Right hindlimb (tissue), 1 donor: ENCODE measurements around the gene ALPI.
"Not testable (repeated sequence)": the region's sequence is repeated elsewhere in the genome, so short reads cannot be mapped to it uniquely, and the experiment has no call there.

Source experiments
- DNase-seq: peaks from one replicate; pipeline ENCODE4 v3.0.0-alpha.2; 2018

ALPI gene

DNA sequence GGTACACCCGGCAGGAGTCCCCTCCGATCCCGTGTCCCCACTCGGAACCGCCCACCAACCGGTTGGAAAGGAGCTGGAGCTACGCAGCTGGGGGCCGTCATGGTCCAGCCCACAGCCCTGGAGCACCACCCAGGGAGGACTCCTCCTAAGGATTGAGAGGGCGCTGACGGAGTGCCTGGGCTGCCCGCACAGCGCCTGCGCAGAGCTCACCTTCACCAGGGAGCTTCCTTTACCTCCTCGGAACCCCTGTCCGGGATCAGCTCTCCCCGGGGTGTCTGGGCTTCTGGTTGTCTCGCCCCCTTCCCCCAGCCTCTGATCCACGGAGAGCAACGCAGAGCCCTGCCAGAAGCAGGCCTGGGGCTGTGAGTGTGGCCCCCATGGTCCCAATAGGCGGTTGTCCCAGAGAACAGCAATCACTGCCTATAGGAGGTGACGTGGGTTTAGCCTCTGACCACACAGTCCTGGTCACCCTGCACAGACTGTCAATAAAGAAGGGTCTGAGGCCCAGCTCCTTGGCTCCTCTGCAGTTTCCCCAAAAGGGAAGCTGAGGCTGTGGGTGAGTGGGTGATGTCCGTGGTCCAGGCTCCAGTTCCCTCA, 34.7 kb upstream of the ALPI start:
- DNase-seq, result no peak

DNA sequence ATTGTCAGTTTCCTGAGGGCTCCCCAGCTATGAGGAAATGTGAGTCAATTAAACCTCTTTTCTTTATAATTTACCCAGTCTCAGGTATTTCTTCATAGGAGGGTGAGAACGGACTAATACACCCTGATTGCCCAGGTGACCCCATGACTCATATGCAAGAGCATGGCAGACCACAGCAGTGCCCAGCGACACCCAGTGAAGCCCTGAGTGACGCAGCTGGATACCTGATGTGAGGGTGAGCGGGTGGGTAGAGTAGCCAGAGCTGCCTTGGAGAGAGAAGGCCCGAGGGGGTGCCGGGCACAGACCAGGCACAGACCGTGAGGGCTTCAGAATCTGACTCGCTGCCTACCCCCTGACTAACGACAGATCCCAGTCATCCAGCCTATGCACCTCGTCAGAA, 33.9 kb upstream of the ALPI start:
- no peak for DNase-seq

DNA sequence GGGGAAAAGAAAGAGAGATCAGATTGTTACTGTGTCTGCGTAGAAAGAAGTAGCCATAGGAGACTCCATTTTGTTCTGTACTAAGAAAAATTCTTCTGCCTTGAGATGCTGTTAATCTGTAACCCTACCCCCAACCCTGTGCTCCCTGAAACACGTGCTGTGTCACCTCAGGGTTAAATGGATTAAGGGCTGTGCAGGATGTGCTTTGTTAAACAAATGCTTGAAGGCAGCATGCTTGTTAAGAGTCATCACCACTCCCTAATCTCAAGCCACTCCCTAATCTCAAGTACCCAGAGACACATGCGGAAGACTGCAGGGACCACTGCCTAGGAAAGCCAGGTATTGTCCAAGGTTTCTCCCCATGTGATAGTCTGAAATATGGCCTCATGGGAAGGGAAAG, 33.0 kb upstream of the ALPI start:
- DNase-seq, result not testable (repeated sequence)

DNA sequence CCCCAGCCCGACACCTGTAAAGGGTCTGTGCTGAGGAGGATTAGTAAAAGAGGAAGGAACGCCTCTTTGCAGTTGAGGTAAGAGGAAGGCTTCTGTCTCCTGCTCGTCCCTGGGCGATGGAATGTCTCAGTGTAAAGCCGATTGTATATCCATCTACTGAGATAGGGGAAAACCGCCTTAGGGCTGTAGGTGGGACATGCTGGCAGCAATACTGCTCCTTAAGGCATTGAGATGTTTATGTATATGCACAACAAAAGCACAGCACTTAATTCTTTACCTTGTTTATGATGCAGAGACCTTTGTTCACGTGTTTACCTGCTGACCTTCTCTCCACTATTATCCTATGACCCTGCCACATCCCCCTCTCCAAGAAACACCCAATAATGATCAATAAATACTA, 32.5 kb upstream of the ALPI start:
- not testable (repeated sequence) for DNase-seq

DNA sequence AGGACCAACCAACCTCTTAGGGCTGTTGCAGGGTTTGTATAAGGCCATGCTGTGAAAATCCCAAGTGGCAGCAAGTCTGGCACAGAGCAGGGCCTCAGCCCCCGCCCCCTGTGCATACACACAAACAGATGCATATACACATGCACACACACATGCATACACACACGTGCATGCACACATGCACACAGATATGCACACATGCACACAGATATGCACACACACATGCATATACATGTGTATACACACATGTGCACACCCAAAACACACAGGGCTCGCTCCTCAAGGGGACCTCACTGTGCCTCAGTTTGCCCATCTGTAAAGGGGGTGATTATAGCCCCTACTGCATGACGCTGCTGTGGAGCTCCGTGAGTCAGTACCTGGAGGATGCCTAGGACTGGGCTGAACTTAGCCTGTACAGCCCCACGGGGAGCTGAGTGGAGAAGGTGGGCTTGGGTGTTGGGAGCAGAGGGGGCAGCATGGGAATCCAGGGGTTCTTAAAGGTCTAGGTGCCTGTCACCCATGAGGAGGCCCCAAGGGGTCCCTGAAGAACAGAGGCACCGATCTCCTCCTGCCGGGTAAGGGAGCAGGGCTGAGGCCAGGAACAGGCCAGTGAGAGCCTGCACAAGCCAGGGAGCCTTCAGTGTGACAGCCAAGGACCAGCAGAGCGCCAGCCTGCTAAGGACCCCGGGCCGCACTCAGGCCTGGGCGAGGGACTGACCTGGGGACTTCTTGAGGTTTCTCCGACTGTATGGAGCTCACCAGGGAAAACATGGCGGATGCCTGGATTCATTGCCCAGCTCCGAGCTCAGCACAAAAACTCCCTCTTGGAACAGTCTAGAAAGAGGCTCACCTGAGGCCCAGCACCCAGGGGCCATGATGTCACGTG, 24.0 kb upstream of the ALPI start:
- DNase-seq, result no peak

DNA sequence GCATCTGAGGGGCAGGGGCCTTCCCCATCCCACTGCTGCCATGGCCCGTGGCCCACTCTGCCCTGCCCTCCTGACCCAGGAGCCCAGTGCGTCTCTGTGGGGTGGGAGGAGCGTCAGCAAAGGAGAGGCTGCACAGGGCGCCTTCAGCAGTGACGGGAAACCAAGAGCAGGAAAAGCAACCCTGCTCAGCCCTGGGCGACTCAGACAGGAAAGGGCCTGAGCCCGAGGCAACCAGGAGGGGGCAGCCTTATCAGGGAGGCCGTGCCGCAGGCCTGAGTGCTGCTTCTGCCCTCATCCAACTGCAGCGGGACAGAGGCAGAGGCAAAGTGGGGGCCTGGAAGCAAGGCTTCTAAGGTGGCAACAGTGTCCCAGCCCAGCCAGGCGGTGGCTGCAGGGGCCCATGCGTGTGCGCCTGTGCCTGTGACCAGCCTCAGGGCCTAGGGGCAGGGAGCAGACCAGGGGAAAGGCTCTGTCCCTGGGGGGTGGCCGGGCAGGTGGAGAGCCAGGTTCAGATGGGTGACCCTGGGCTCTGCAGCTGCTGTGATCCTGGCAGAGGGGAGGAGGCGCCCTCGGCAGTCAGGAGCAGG, 23.3 kb upstream of the ALPI start:
- DNase-seq, result peak; percentile 17

DNA sequence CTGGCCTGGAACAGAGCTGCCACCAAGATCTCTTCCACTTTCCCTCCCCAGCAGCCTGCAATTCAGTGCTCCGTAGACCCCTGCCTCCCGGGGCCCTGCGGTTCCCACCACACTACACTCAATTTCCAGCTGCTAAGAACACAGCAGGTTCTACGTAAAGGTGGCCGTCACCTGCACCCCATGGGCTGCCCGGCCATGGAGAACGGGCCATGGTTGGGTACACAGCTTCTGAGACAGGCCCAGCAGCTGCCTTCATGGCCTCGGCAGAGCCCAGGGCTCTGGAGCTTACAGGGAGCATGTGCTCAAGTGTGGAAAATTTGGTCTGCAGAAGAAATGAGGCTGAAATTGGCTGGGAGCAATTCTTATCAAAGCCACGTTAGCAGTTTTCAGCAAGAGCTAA, 22.3 kb upstream of the ALPI start:
- DNase-seq, result not testable (repeated sequence)

DNA sequence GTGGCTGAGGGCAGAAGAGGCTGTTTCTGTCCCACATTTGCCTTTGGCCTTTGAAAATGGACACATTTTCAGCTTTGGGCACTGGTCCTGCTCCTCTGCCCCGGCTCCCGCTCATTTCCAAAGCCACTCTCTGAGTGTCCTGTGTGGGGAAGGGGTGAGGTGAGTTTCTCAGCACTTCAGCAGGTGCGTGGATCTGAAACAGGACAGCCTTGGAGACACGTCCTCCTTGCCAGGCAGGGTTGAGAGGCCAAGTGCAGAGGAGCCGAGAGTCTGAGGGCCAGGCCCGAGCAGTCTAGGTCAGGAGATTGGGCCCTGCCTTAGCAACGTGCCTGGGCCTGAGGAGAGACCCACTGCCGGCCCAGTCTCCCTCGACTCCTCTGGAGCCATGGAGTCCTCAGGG, 21.9 kb upstream of the ALPI start:
- DNase-seq, result no peak

DNA sequence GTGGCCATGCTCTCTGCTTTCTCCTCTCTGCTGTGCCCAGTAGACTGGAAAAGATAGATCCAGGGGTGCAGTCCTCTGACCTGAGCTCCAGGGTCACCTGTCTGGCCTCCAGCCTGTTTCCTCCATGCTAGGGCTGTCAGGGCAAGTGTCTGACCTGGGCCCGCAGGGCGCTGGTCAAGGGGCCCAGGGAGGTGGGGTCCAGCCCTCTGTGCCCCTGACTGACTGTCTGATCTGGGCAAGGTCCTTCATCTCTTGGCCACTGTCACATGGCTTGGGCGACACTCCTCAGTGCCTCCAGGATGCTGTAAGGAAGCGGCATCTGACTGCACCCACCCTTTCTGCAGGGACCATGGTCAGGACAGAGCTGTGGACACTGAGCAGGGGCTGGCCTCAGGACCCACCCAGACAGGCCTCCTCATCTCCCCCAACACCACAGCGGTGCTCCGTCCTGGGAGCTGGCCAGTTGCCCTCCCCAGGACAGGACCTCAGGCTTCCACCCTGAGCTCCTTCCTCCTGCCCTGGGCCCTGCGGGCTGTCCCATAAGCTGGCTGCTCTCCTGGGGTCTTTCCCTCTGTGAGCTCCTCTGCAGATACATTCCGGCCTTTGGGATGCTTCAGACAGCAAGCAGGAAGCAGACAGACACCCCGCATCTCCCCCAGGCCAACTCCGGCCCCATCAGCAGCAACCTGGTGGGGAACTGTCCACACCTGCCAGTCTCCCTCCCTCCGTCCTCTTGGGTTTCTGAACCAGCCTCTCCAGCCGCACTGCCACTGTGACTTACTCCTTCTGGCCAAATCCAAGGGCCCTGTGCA, 21.2 kb upstream of the ALPI start:
- no peak for DNase-seq

DNA sequence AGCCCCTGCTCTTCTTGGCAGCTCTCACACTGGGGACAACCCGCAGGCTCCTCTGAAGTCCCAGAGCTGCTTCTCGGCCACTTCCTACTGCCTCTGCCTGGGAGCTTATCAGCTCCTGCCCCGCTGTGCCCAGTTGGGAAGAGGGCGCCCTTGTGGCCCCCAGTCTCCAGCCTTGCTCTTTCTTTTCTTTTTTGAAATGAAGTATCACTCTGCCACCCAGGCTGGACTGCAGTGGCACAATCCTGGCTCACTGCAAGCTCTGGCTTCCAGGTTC, 20.6 kb upstream of the ALPI start:
- DNase-seq, result no peak

DNA sequence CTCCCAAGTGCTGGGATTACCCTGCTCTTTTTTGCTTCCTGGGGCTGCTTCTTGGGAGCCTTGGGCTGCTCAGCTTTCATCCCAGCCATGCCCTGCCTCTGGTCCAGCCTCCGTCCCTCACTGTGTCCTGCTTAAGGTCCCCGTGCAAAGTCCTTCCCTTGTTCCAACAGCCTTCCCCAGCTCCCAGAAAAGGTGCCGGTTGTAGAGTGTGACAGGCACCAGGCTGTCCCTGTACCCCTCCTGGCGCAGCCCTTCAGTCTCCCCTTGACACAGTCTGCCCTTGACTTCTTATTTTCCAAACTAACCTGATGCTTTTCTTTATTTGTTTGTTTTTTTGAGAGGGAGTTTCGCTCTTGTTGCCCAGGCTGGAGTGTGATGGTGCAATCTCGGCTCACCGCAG, 20.1 kb upstream of the ALPI start:
- no peak for DNase-seq

DNA sequence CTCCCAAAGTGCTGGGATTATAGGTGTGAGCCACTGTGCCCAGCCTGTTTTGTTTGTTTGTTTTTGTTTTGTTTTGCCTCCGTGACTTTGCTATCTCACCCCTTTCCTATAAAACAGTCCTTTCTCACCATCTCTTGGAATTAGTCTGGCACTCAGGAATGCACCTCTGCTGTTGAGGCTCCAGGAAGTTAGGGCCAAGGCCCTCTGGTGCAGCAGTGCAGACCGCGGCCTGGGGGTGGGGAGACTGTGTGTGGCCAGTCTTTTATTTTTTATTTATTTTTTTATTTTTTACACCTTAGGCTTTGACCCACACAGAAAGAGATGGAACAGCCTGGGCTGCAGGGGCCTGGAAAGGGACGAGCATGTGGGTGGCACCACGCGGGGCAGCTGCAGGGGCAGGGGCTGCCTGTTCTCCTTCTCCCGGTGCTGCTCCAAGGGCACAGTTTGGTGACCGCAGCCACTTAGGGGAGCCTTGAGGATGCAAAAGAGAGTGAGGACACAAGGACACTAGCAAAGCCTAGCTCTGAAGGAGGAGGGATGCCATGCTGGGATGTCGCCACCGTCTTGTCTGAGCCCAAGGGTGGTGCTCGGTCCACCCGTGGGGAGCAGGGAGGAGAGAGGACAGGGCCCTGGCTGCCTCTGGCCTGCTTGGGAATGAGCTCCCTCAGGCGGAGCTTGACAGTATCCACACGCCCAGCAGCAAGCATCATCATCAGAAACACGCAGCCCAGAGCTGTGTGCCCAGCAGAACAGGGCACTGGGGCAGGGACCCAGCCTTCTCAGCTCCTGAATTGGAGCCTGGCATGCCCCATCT, 19.4 kb upstream of the ALPI start:
- DNase-seq, result no peak

DNA sequence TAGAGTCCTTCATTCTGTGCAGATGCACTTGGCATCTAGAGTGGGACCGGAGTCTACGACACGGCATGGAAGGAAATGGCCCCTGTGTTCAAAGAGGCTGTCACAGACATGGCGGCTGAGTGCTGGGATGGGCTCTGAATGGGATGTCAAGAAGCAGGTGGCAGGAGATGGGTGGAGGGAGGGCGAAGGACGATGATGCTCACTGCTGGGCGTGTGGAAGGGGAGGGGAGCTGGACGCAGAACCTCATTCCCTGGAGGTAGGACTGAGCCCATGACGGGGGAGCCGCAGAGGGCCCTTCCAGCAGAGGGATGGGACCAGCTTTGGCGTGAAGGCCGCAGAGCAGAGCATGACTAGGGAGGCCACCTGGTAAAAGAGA, 18.8 kb upstream of the ALPI start:
- no peak for DNase-seq

DNA sequence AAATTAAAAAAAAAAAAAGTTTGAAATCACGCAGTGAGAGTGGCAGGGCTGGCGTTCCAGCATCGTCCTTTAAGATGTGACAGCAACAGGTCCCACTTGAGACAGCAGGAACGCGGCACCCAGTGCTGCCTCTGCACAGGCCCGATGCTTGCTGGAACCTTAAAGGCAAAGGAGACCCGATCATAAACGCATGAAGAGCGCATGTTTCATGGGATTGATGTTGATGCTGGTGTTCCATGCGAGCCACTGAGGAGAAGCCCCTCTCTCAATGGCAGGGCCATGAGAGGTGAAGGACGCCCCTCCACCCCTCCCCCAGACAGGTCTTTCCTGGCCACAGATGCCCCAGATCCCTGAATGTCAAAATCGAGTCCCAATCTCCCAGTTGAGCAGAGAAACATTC, 17.9 kb upstream of the ALPI start:
- DNase-seq, result no peak

DNA sequence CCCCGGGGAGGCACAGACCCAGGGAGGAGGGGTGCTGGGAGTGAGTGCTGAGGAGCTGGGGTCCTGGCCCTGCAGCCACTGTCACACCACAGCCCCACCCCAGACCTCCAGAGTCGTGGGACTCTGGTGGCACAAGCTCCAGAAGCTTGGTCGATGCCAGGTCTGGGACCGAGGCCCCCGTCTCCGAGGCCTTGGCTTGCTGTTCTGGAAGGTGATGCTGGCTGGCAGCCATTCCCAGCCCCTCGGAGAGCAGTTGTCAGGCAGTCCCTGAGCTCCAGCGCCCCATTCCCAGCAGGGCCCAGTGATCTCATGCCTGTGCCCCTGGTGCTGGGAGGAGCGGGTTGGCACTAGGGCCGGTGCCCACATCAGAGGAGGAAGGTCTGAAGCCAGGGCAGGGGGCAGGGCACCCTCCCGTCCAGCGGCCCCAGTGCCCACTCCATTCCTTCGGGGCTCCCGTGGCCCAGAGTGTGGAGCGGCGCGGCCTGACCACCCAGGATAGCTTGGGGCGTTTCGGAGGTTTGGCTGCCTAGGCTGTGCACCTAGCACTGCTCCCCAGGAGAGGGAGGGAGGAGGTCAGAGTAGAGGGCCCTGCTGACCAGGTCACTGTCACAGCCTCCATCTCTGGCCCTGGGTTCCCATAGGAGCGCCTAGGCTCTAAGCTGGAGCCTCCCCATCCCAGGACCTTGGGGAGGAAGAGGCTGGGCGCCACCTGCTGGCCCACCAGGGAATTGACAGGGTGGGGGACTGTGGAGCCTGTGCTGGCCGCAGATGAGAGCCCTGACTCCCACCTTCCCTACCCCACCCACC, 16.8 kb upstream of the ALPI start:
- no peak for DNase-seq

DNA sequence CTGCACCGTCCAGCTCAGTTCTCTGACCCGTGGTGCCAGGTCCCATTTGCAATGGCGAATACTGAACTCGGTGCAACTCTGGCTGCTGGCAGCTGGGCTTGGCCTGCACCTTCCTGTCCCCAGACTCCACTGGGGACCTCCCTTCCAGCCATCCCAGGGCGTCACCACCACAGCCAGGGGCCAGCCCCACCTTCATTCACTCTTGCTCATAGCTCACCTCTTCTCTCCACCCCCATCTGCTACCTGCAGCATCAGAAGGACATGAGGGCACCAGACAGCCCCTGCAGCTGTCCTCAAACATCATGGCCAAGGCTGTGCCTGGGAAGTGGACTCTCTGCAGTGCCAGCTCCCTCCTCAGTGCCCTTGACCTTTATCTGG, 16.2 kb upstream of the ALPI start:
- no peak for DNase-seq

DNA sequence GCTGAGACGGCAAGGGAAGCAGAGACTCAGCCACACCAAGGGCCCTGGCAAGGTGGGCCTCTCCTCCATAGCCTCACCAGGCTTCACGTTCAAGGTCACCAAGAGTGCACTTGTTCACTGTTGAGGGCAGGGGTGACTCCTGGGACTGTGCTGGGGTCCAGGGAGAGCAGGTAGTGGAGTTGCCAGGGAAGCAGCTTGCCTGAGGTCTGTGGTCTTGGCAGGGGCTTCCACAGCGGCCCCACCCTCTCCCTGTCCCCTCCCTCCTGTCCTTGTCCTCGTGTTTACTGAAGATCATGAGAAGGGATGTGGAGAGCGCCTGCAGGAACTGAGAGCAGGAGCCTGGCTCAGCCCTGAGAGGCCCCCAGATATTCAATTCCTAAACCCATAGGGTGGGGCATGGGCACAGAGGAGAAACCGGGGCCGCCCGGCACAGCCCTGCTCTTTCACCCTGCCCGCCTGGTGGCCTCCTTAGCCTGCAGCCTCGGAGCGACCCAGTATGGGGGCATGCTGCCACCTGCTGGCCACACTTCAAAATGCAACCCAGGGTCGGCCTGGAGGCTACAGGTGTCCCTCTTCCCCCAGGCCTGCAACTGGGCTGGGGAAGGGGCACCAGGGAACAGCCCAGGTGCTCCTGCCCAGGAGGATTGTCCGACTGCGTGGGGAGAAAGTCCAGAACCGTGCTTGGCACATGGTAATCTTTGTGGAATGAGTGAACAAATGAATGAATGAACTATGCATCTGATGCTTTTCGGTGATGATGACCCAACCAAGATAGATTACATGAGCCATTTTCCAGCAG, 15.5 kb upstream of the ALPI start:
- DNase-seq, result peak; percentile 85

DNA sequence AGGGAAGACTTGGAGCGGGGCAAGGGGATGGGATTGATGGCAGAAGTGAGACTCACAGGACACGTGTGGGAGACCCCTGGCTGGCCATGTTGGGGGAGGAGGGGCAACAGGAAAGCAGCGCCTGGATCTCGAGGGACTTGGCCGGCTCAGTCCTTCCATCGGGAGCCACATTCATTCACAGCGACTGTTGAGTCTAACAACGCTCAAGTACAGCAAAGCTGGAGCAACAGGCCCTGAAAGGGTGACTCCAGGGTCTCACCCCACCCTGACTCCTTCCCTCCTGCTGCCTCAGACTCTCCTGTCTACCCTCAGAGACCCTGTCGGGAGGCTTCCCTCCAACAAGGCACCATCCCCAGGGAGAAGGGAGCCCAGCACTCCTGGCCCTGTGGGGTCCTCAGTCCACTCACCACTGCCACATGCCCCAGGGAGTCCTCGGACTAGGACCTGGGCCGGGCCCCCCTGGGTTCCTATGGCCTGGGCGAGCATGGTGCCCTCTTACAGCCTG, 14.8 kb upstream of the ALPI start:
- DNase-seq, result no peak

DNA sequence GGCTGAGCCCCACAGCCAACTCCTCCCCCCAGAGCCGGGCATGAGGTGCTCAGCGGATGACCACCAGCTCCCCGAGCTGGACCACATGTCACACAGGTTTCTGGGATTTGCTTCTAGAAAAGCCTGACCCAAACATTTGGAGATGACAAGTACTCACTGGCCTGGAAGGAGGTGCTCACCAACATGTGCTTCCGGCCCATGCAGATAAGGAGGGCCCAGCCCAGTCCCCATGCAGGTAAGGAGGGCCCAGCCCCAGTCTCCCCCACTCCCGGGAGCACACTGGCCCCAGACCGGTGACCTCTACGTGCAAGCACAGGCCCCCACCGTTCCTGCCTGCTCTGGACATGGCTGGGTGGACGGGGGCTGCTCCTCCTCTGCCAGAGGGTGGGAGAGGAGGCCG, 14.0 kb upstream of the ALPI start:
- DNase-seq, result not testable (repeated sequence)

DNA sequence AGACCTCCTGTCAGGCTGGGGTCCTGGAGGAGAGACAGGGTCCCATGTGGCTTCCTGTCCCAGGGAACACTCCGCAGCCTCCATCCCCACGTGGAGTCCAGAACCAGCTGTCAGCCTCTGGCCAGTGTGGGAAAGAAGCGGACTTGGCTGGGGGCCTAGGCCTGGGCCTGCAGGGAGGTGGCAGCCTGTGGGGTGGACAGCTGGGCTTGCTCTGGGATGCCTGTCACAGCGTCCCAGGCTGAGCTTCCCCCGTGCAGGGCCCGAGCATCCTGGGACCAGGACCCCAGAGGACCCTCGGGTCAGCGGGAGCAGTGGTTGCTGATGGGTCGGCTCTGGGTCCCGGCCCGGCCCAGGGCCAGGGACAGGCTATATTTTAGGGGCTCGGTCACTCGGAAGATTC, 13.5 kb upstream of the ALPI start:
- not testable (repeated sequence) for DNase-seq

DNA sequence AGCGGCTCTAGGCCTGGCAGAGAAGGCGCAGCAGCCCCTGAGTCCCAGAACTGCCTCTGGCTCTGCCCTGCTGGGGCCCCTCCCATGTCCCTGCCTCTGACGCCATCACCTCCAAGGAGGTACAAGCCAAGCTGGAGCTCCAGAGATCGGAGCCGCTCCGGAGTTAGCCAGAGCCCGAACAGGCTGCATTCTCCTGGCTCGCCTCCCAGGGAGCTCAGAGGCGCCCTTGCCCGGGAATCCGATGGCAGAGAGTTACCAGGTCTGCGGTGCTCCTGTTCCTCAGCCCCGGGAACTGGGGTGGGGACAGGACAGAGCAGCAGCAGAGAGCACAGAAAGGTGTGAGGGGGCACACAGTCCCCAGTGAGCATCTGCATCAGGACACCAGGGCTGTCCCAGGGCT, 12.9 kb upstream of the ALPI start:
- DNase-seq, result not testable (repeated sequence)
